ENCODE results near the gene FAP.
A peak's percentile ranks its signal among the peaks of the same experiment; 100 is the strongest.

FAP gene

DNA sequence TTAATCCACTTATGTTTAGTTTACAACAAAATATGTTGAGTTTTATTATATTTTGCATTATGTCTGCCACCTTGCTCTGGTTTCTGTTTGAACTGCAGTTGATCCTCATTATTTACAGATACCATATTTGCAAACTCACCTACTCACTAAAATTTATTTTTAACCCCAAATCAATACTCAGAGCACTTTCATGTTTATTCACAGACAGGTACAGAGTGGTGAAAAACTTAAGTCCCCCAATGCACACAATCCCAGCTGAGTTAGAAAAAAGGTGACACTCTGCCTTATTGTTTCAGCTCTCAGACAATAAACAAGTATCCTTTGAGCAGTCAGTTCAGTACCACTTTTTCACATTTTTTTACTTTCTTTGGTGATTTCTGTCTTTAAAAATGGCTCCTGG is 104.9 kb downstream of the FAP start:
- TF ChIP-seq MYC (IDR thresholded peaks at IDR 0.05; ENCODE audit: low read depth, low read length) = no peak
- TF ChIP-seq, protein P1, sequence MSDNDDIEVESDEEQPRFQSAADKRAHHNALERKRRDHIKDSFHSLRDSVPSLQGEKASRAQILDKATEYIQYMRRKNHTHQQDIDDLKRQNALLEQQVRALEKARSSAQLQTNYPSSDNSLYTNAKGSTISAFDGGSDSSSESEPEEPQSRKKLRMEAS (IDR thresholded peaks at IDR 0.05; ENCODE audit: low read depth, low read length) = no peak
- TF ChIP-seq POLR2A (IDR thresholded peaks at IDR 0.05; ENCODE audit: extremely low read depth, insufficient read length) = no peak
- no peak for DNase-seq (ENCODE audit: low read depth)
- H3K4me3 ChIP-seq (ENCODE audit: low read depth, low read length) = no peak overlapping the region

DNA sequence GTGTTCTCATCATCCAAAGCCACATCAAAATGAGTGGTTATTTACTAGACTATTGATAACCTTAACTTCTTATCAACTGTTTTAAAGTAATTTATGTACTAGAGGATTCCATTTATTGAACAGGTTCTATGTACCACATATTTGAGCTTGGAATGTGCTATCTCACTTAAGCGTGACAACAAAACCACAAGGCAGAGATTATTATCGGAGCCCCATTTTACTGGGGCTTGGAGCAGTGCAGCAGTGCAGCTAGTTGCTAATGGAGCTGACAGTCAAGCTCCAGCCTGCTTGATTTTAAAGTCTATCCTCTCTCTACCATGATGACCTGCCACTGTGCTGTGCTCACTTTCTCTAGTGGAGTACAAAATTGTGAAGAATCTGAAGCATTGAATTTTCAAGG is 115.8 kb downstream of the FAP start:
- DNase-seq (ENCODE audit: low read depth) = no peak
- TF ChIP-seq MYC (IDR thresholded peaks at IDR 0.05; ENCODE audit: low read depth, low read length) (no peak), POLR2A (IDR thresholded peaks at IDR 0.05; ENCODE audit: extremely low read depth, insufficient read length) (no peak)
- TF ChIP-seq, protein P1 (IDR thresholded peaks at IDR 0.05; ENCODE audit: low read depth, low read length) = no peak
- TF ChIP-seq, protein P2, sequence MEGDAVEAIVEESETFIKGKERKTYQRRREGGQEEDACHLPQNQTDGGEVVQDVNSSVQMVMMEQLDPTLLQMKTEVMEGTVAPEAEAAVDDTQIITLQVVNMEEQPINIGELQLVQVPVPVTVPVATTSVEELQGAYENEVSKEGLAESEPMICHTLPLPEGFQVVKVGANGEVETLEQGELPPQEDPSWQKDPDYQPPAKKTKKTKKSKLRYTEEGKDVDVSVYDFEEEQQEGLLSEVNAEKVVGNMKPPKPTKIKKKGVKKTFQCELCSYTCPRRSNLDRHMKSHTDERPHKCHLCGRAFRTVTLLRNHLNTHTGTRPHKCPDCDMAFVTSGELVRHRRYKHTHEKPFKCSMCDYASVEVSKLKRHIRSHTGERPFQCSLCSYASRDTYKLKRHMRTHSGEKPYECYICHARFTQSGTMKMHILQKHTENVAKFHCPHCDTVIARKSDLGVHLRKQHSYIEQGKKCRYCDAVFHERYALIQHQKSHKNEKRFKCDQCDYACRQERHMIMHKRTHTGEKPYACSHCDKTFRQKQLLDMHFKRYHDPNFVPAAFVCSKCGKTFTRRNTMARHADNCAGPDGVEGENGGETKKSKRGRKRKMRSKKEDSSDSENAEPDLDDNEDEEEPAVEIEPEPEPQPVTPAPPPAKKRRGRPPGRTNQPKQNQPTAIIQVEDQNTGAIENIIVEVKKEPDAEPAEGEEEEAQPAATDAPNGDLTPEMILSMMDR (IDR thresholded peaks at IDR 0.05; ENCODE audit: low read depth, low read length) = no peak
- H3K4me3 ChIP-seq (ENCODE audit: low read depth, low read length) = no peak overlapping the region

DNA sequence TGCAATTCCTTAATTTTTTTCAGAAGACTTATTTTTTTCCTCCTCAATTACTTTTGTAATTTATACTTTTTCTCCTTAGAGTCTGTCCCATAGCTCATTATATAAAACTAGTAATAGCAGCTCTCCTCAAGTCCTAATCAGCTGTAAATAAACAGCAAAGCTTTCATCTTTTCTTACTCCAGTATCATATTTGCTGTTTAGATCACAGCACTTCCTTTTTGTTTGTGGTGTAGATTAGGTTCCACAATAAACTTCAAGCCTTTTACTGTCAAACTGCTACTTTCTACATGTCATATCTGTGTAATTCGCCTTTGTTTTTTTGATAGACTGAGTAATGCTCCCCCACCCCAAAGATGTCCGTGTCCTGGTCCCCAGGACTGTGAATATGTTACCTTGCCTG is 116.7 kb downstream of the FAP start:
- TF ChIP-seq, protein P1 (IDR thresholded peaks at IDR 0.05; ENCODE audit: low read depth, low read length) = no peak
- no peak for TF ChIP-seq MYC (IDR thresholded peaks at IDR 0.05; ENCODE audit: low read depth, low read length)
- TF ChIP-seq POLR2A (IDR thresholded peaks at IDR 0.05; ENCODE audit: extremely low read depth, insufficient read length) = no peak
- H3K4me3 ChIP-seq (ENCODE audit: low read depth, low read length) = no peak overlapping the region
- no peak for DNase-seq (ENCODE audit: low read depth)

DNA sequence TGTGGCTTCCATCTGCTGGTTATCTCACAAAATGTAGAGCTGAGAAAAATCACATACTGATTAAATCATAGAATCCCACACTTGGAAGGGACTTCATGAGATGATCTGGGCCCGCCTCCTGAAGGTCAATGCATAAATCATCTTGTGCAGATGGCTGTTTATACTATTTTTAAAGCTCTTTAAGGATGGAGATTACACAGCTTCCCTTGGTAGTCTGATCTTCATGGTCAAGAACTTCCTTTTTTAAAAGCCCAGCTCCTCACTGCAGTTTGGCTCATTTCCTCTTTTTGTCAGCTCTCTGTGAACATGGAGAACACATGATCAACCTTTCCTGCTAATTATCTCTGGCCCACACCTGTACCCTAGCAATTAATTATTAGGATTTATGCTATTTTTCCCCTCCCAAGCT is 117.1 kb downstream of the FAP start:
- no peak overlapping the region for H3K4me3 ChIP-seq (ENCODE audit: low read depth, low read length)
- peak; percentile 70 for DNase-seq (ENCODE audit: low read depth)
- no peak for TF ChIP-seq POLR2A (IDR thresholded peaks at IDR 0.05; ENCODE audit: extremely low read depth, insufficient read length)
- TF ChIP-seq, protein P1 (IDR thresholded peaks at IDR 0.05; ENCODE audit: low read depth, low read length) = no peak
- no peak for TF ChIP-seq MYC (IDR thresholded peaks at IDR 0.05; ENCODE audit: low read depth, low read length)
- TF ChIP-seq, protein P2 (IDR thresholded peaks at IDR 0.05; ENCODE audit: low read depth, low read length) = no peak

DNA sequence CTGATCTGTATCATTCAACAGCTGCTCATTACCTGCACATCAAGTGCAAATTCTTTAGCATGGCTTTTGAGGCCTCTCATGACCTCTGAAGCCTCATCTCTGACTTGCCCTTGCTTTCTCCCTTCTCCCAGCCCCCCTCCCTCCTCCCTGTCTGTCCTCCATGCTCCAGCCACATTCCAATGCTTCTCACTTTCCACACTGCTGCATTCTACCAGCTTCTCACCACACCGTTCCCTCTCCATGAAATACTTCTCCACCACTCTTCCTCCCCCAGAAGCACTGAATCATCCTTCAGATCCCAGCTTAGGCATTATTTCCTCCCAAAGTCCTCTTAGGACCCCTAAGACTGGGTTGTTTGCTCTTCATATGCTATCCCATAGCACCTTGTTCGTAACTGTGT is 118.1 kb downstream of the FAP start:
- H3K4me3 ChIP-seq (ENCODE audit: low read depth, low read length) = no peak overlapping the region
- no peak for DNase-seq (ENCODE audit: low read depth)

DNA sequence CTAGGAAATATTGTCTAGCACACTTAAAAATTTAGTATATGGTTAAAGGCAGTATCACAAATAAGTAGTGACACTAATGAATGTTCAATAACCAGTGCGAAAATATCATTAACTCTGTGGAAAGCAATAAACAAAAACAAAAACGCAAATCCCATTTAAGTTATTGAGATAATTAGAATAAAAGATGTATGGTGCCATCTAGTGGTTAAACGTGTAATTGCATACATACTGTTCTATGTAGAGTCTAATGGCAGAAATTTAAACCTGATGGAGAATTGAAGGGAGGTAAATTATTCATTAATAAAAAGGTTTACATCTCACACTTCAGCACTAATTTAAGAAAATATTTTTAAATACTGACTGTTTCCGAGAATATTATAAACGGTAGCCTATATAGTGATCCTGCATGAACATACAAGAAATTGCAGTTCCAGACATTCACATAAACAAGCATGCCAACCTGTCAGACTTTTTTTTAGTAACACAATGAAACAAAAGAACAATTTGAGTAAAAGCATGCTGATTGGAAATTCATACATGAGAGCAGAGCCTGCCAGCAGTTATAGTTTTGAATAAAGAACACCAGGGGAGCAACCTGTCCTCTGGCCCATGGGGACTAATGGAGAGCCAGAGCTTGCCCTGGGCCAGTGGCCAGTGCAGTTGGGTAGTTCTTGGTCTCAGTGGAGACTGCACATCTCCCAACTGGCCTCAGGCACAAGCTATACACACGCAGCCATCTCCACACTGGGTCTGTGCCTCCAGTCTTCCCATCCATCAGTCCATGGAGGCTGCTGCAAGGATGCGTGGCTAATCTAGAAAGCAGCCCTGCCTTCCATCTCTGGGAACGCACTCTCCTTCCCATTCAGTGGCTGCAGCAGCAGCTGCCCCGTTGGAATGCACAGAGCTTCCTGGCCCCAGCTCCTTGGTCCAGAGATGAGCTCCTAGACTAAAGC is 119.2 kb downstream of the FAP start:
- TF ChIP-seq, protein P1 (IDR thresholded peaks at IDR 0.05; ENCODE audit: low read depth, low read length) = no peak
- TF ChIP-seq MYC (IDR thresholded peaks at IDR 0.05; ENCODE audit: low read depth, low read length) (no peak), POLR2A (IDR thresholded peaks at IDR 0.05; ENCODE audit: extremely low read depth, insufficient read length) (no peak)
- TF ChIP-seq, protein P2 (IDR thresholded peaks at IDR 0.05; ENCODE audit: low read depth, low read length) = no peak
- peak; percentile 66 for DNase-seq (ENCODE audit: low read depth)
- H3K4me3 ChIP-seq (ENCODE audit: low read depth, low read length) = no peak overlapping the region

More for the DNA sequence above, 118.1 kb downstream of the FAP start:
- TF ChIP-seq, protein P2 (IDR thresholded peaks at IDR 0.05; ENCODE audit: low read depth, low read length) = no peak
- TF ChIP-seq MYC (IDR thresholded peaks at IDR 0.05; ENCODE audit: low read depth, low read length) (no peak), POLR2A (IDR thresholded peaks at IDR 0.05; ENCODE audit: extremely low read depth, insufficient read length) (no peak)
- TF ChIP-seq, protein P1 (IDR thresholded peaks at IDR 0.05; ENCODE audit: low read depth, low read length) = no peak

Data from NB4 (cell line).